ENCODE data around the gene SYT9.

- TF ChIP-seq POLR2AphosphoS5 (IDR thresholded peaks at IDR 0.05; ENCODE audit: insufficient read depth, low read depth, low read length) (no peak), CTCF (IDR thresholded peaks at IDR 0.05; ENCODE audit: extremely low read depth in 1 of 2, insufficient read depth in 1 of 2, low read depth in 1 of 2, low read length in 2 of 2) (no peak), POLR2A (IDR thresholded peaks at IDR 0.05; ENCODE audit: low read depth, low read length) (no peak), EZH2 (IDR thresholded peaks at IDR 0.05; ENCODE audit: borderline replicate concordance, low read depth, low read length, severe bottlenecking) (no peak), JUN (IDR thresholded peaks at IDR 0.05; ENCODE audit: borderline replicate concordance, insufficient read depth, insufficient read length, low read depth) (no peak), MYC (IDR thresholded peaks at IDR 0.05; ENCODE audit: low read depth, low read length) (no peak), FOS (IDR thresholded peaks at IDR 0.05; ENCODE audit: borderline replicate concordance, insufficient read depth, low read length) (no peak), GATA2 (IDR thresholded peaks at IDR 0.05; ENCODE audit: insufficient read depth, insufficient read length, low read depth, low read length) (no peak)
- TF ChIP-seq, protein P1, sequence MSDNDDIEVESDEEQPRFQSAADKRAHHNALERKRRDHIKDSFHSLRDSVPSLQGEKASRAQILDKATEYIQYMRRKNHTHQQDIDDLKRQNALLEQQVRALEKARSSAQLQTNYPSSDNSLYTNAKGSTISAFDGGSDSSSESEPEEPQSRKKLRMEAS (IDR thresholded peaks at IDR 0.05; ENCODE audit: insufficient read depth, insufficient read length) = no peak
These were observed 63.3 kb downstream of the SYT9 start for GRCh38 chr11:7314811-7315604.

Data from endothelial cell of umbilical vein (primary cell).